HG03571 (cell line): Measurements from ENCODE around the gene GABRB1.

Experiments used
- ATAC-seq: cut with Tn5 transposase; IDR thresholded peaks from one replicate; pipeline ENCODE4 v1.9.1; 2021; ENCODE audit not compliant: unreplicated experiment

Gene GABRB1

GRCh38 chr4:47110546-47111132 is 79.3 kb downstream of the GABRB1 start:
- no peak for ATAC-seq

GRCh38 chr4:47118192-47118929 is 87.0 kb downstream of the GABRB1 start:
- ATAC-seq = no peak

- no peak for ATAC-seq
These were observed 89.4 kb downstream of the GABRB1 start for GRCh38 chr4:47120783-47121182.

- peak; percentile 83 for ATAC-seq
These were observed 91.4 kb downstream of the GABRB1 start for GRCh38 chr4:47122592-47123291.

- ATAC-seq = no peak
These were observed 97.6 kb downstream of the GABRB1 start for GRCh38 chr4:47128991-47129390.

GRCh38 chr4:47135210-47135609 is 103.8 kb downstream of the GABRB1 start:
- no peak for ATAC-seq

GRCh38 chr4:47143261-47143660 is 111.9 kb downstream of the GABRB1 start:
- no peak for ATAC-seq

- ATAC-seq = peak; percentile 98
These were observed 114.3 kb downstream of the GABRB1 start for GRCh38 chr4:47145630-47146029.

GRCh38 chr4:47154816-47155370 is 123.5 kb downstream of the GABRB1 start:
- ATAC-seq = no peak

GRCh38 chr4:47155919-47156318 is 124.6 kb downstream of the GABRB1 start:
- ATAC-seq = no peak

- no peak for ATAC-seq
These were observed 128.7 kb downstream of the GABRB1 start for GRCh38 chr4:47160095-47160494.

GRCh38 chr4:47167081-47168035 is 136.0 kb downstream of the GABRB1 start:
- no peak for ATAC-seq

- no peak for ATAC-seq
These were observed 152.7 kb downstream of the GABRB1 start for GRCh38 chr4:47184083-47184482.

GRCh38 chr4:47185761-47186160 is 154.4 kb downstream of the GABRB1 start:
- ATAC-seq = no peak

- no peak for ATAC-seq
These were observed 156.2 kb downstream of the GABRB1 start for GRCh38 chr4:47187608-47188007.

GRCh38 chr4:47193179-47193578 is 161.8 kb downstream of the GABRB1 start:
- ATAC-seq = no peak

GRCh38 chr4:47194036-47194737 is 162.8 kb downstream of the GABRB1 start:
- ATAC-seq = no peak

GRCh38 chr4:47195706-47196105 is 164.3 kb downstream of the GABRB1 start:
- no peak for ATAC-seq

- no peak for ATAC-seq
These were observed 167.4 kb downstream of the GABRB1 start for GRCh38 chr4:47198791-47199190.

- ATAC-seq = no peak
These were observed 172.2 kb downstream of the GABRB1 start for GRCh38 chr4:47203593-47203992.
